Measurements from ENCODE around the gene DTNBP1.

Gene DTNBP1

DNA sequence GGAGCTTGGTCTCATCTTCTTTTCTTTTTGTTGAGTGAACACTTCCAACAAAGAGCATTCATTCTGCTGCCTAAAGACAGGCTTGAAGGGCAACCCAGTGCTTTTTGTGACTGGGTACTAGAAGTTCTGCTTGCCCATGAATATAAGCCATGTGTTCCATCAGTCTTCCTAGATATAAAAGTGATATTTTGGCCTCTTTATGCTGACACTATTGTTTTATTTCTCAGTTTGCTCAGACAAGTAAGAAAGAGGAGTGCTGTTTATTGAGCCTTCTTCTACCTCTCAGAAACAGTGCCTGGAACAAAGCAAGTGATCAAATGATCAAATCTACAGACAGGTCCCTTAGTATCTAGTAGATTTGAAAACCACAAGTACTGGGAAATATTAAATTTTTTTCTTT is 2.4 kb upstream of the DTNBP1 start:
- in situ Hi-C loops (cut with HindIII; ENCODE audit: low pct_ligation_motif_present, low sequenced_read_pairs): no loop called here
- Histone ChIP-seq H3K4me3 (ENCODE audit: low read depth, low read length) (no peak overlapping the region), H3K36me3 (replicated peaks) (no peaks in the 10 kb centered on the region), H3K27ac (no peak overlapping the region), H3K27me3 (replicated peaks) (peaks cover 4% of the 10 kb centered on the region)
- TF ChIP-seq, protein P1, sequence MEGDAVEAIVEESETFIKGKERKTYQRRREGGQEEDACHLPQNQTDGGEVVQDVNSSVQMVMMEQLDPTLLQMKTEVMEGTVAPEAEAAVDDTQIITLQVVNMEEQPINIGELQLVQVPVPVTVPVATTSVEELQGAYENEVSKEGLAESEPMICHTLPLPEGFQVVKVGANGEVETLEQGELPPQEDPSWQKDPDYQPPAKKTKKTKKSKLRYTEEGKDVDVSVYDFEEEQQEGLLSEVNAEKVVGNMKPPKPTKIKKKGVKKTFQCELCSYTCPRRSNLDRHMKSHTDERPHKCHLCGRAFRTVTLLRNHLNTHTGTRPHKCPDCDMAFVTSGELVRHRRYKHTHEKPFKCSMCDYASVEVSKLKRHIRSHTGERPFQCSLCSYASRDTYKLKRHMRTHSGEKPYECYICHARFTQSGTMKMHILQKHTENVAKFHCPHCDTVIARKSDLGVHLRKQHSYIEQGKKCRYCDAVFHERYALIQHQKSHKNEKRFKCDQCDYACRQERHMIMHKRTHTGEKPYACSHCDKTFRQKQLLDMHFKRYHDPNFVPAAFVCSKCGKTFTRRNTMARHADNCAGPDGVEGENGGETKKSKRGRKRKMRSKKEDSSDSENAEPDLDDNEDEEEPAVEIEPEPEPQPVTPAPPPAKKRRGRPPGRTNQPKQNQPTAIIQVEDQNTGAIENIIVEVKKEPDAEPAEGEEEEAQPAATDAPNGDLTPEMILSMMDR (IDR thresholded peaks at IDR 0.05; ENCODE audit: low read depth, low read length, missing control alignments): no peak
- no peak for DNase-seq

DNA sequence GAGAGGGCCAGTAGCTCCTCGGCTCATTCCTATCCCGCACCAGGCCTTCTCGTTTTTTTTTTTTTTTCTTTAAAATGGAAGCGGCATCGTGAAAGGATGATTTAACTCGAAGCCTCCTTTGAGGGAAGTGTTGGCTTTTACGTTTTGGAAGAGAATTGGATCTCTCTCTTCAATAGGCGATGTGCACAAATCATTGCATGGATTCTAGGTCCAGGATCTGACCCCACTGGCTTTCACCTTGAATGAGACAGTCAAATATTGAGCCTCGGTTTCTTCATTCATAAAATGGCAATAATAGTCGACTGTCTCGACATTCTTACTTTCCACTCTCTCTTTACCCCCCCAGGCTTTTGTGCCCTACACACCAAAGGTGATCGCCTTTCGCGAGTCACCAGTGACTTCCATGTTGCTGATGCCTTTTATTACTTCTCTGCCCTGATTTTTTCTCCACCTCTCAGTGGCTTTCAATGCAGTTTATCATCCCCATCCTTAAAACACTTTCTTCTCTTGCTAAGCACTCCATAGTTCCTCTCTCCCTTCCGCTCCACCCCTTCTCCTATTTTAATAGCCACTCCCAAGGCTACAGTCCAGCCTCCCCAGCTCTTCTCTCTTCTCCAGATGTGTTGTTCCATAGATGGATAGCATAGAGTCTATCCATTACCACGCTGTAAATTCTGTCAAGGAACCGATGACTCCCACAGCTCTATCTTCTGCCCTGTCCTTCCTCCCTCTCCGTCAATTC is 473 bp upstream of the DTNBP1 start:
- in situ Hi-C loops (cut with HindIII; ENCODE audit: low pct_ligation_motif_present, low sequenced_read_pairs): no loop called here
- no peaks in the 10 kb centered on the region for H3K36me3 ChIP-seq (replicated peaks)
- H3K27me3 ChIP-seq (replicated peaks): no peaks in the 10 kb centered on the region
- DNase-seq: no peak
- TF ChIP-seq, protein P1 (IDR thresholded peaks at IDR 0.05; ENCODE audit: low read depth, low read length, missing control alignments): no peak
- peak overlapping the region; percentile 77 for H3K4me3 ChIP-seq (ENCODE audit: low read depth, low read length)
- no peak overlapping the region for H3K27ac ChIP-seq

DNA sequence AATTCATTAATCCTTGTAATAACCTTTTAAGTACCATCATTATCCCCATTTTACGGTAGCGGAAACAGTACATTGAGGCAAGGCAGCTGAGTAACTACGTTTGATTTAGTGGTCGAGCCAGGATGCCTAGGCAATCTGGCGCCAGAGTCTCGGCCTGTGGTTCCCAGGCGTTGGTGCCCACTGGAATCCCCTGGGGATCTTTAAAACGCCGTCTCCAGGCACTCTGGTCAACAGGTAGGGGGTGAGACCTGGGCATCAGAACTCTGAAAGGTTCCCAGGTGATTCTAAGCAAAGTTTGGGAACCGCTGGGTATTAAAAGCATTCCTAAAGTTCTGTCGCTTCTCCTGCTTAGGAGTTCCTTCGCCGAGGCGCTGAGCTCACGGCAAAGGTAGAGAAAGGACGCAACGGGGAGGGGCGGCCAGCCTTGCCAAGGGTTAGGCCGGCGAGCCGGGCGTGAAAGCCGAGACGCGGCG is 939 bp downstream of the DTNBP1 start:
- in situ Hi-C loops (cut with HindIII; ENCODE audit: low pct_ligation_motif_present, low sequenced_read_pairs): no loop called here
- Histone ChIP-seq H3K27me3 (replicated peaks) (no peaks in the 10 kb centered on the region), H3K4me3 (ENCODE audit: low read depth, low read length) (peak overlapping the region; percentile 77), H3K36me3 (replicated peaks) (no peaks in the 10 kb centered on the region), H3K27ac (no peak overlapping the region)
- no peak for DNase-seq
- TF ChIP-seq, protein P1 (IDR thresholded peaks at IDR 0.05; ENCODE audit: low read depth, low read length, missing control alignments): no peak

DNA sequence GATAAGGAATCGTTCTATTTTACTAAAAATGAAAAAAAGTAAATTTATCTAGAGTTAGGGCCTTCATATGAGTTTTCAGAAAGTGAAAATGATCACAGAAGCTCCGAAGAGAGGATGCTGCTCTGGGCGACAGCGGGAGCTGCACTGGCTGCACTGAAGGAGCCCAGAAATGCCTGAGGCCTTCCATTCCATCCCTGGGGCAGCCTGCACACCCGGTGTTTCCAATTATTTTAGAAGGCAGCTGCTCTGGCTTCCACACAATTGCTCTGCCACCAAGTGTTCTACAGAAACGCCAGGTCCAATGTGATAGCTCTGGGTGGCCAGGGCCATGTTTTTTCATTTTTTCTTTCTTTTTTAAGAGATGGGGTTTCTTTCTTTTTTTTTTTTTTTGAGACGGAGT is 3.6 kb downstream of the DTNBP1 start:
- in situ Hi-C loops (cut with HindIII; ENCODE audit: low pct_ligation_motif_present, low sequenced_read_pairs): no loop called here
- Histone ChIP-seq H3K36me3 (replicated peaks) (no peaks in the 10 kb centered on the region), H3K27ac (no peak overlapping the region), H3K27me3 (replicated peaks) (no peaks in the 10 kb centered on the region), H3K4me3 (ENCODE audit: low read depth, low read length) (no peak overlapping the region)
- no peak for DNase-seq
- TF ChIP-seq, protein P1 (IDR thresholded peaks at IDR 0.05; ENCODE audit: low read depth, low read length, missing control alignments): no peak

DNA sequence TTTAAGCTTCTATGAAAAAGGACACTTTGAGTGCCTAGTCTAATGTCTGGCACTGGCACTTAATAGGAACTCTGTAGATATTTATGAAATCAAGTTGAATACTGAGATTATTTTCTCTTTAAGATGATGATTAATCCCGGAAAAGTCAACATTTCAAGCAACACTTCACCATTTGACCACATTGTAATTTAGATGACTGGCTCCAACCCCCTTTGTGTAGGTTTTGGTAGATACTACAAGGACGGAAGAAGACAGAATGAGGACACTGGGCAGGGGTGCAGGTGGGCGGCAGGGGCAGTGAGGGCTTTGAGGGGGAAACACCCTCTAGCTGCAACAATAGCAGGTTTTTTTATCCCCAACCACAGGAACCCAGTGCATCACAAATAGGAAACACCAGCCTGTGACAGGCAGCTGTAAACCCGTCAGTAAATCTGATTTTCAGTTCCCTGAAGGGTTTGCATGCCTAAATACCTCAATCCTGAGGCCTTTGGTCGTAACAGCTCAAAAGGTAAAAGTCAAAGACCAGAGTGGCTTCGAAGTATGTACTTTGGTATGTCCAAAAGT is 4.6 kb downstream of the DTNBP1 start:
- no peak overlapping the region for H3K27ac ChIP-seq
- no peaks in the 10 kb centered on the region for H3K27me3 ChIP-seq (replicated peaks)
- in situ Hi-C loops (cut with HindIII; ENCODE audit: low pct_ligation_motif_present, low sequenced_read_pairs): no loop called here
- H3K36me3 ChIP-seq (replicated peaks): no peaks in the 10 kb centered on the region
- TF ChIP-seq, protein P1 (IDR thresholded peaks at IDR 0.05; ENCODE audit: low read depth, low read length, missing control alignments): no peak
- no peak overlapping the region for H3K4me3 ChIP-seq (ENCODE audit: low read depth, low read length)
- no peak for DNase-seq
